Sigmoid colon (tissue), 7 donors: ENCODE results near the gene NAXE. TPM values are rescaled to one million over a fixed set of nuclear protein-coding genes. Genes with fewer than 3 reads are reported as not detected.

Experiments used
- DNase-seq: peaks from one replicate; pipeline ENCODE4 v3.0.0-alpha.2; 2019
- H3K27ac ChIP-seq, 4 donors: fragments of 200-600 bp; sonication (generic); one replicate each; pipeline ENCODE4 v1.5.1; 2016 to 2019; ENCODE audit warnings: mild to moderate bottlenecking in 1 of 4
- H3K27me3 ChIP-seq, 3 donors: fragments of 200-600 bp; sonication (generic); one replicate each; pipeline ENCODE4 v1.5.1; 2019; ENCODE audit warnings: mild to moderate bottlenecking in 1 of 3
- H3K36me3 ChIP-seq, 4 donors: fragments of 200-600 bp; sonication (generic); one replicate each; pipeline ENCODE4 v1.5.1; 2016 to 2019
- H3K4me1 ChIP-seq, 4 donors: fragments of 200-600 bp; sonication (generic); one replicate each; pipeline ENCODE4 v1.5.1; 2017 to 2019
- H3K4me3 ChIP-seq, 4 donors: fragments of 200-600 bp; sonication (generic); one replicate each; pipeline ENCODE4 v1.5.1; 2017 to 2019; ENCODE audit warnings: mild to moderate bottlenecking in 2 of 4, moderate library complexity in 1 of 4
- H3K9me3 ChIP-seq, 4 donors: fragments of 200-600 bp in 3 of 4; sonication (generic) in 3 of 4; one replicate each; pipeline versions ENCODE4 v1.5.1 to v1.6.1; 2013 to 2019
- EP300 ChIP-seq, 4 donors: sonication (generic); formaldehyde crosslinking; IDR thresholded peaks; one replicate each; pipeline ENCODE4 v1.6.1; 2017; ENCODE audit warnings: antibody characterized with exemption in 4 of 4
- POLR2A ChIP-seq, 2 donors: fragments of 450-650 bp; IDR thresholded peaks; one replicate each; pipeline ENCODE4 v1.6.1; 2016; ENCODE audit warnings: antibody characterized with exemption in 2 of 2, mild to moderate bottlenecking in 2 of 2, moderate library complexity in 2 of 2
- POLR2AphosphoS5 ChIP-seq, 4 donors: sonication (generic); formaldehyde crosslinking; IDR thresholded peaks; one replicate each; pipeline ENCODE4 v1.6.1; 2017; ENCODE audit warnings: antibody characterized with exemption in 4 of 4
- WGBS, 2 donors: extraction: QIAGEN DNeasy Blood & Tissue Kit; methylation state at CpG; one replicate each; pipeline ENCODE4 v1.1.7; 2013; 5-methylcytosine and 5-hydroxymethylcytosine counted together
- intact Hi-C: fragments of 100-400 bp; cut with DNase I; formaldehyde crosslinking; loops from one replicate; pipeline ENCODE4 v1.15.1; 2023
- polyA plus RNA-seq, 3 donors: library from polyadenylated mRNA; stranded (reverse); fragments of 200-250 nt; gene quantifications; one replicate each; pipeline ENCODE4 v1.2.3, GENCODE V29; 2013
- total RNA-seq, 4 donors: library from RNA; depleted of rRNA; stranded (reverse); fragments of >200 nt; gene quantifications; one replicate each; pipeline ENCODE4 v1.1.0, GENCODE V29; 2016
- TF ChIP-seq, protein P1 (sequence below), 4 experiments: fragments of 450-650 bp in 3 of 4; fragments of 200-600 bp in 1 of 4; IDR thresholded peaks; one replicate each; pipeline ENCODE4 v1.5.1; 2016 to 2019; ENCODE audit warnings: antibody characterized with exemption in 4 of 4, mild to moderate bottlenecking in 3 of 4, moderate library complexity in 2 of 4
- donor health status: healthy with polysubstance abuse.
- donor health status: Bipolar disorder and iron deficiency.
- donor health status: healthy.

The NAXE gene
- total and polyA plus RNA-seq, 7 donors, result 59.3 to 113 (median 80.8) TPM

DNA sequence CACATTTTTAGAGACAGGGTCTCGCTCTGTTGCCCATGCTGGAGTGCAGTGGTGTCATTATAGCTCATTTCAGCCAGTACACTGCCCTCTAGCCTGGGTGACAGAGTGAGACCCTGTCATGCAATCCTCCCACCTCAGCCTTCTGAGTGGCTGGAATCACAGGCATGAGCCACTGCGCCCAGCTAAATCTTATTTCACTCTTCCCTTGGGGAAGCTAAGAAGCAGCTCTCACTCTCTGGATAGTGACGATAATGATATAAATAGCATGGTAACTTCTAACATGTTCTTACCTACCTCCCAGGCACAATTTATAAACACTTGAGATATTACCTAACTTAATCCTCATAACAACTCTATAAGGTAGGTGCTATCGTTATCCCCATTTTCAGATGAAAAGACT lies 44.1 kb upstream of the NAXE start:
- TF ChIP-seq, protein P1, sequence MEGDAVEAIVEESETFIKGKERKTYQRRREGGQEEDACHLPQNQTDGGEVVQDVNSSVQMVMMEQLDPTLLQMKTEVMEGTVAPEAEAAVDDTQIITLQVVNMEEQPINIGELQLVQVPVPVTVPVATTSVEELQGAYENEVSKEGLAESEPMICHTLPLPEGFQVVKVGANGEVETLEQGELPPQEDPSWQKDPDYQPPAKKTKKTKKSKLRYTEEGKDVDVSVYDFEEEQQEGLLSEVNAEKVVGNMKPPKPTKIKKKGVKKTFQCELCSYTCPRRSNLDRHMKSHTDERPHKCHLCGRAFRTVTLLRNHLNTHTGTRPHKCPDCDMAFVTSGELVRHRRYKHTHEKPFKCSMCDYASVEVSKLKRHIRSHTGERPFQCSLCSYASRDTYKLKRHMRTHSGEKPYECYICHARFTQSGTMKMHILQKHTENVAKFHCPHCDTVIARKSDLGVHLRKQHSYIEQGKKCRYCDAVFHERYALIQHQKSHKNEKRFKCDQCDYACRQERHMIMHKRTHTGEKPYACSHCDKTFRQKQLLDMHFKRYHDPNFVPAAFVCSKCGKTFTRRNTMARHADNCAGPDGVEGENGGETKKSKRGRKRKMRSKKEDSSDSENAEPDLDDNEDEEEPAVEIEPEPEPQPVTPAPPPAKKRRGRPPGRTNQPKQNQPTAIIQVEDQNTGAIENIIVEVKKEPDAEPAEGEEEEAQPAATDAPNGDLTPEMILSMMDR (IDR thresholded peaks at IDR 0.05), result no peak
- TF ChIP-seq EP300 (IDR thresholded peaks at IDR 0.05) (no peak), POLR2A (IDR thresholded peaks at IDR 0.05) (no peak), POLR2AphosphoS5 (IDR thresholded peaks at IDR 0.05) (no peak)
- DNase-seq, result peak; percentile 3
- intact Hi-C loops, result no loop called here
- no peaks in the 10 kb centered on the region for H3K36me3 ChIP-seq
- no peak overlapping the region for H3K4me3 ChIP-seq
- WGBS, 2 donors, result 95 to 97% methylated on average over 4 of the region's 4 CpGs
- H3K27ac ChIP-seq, result no peak overlapping the region
- H3K4me1 ChIP-seq, result no peaks in the 10 kb centered on the region
- H3K27me3 ChIP-seq, result no peaks in the 10 kb centered on the region
- H3K9me3 ChIP-seq, result no peaks in the 10 kb centered on the region

DNA sequence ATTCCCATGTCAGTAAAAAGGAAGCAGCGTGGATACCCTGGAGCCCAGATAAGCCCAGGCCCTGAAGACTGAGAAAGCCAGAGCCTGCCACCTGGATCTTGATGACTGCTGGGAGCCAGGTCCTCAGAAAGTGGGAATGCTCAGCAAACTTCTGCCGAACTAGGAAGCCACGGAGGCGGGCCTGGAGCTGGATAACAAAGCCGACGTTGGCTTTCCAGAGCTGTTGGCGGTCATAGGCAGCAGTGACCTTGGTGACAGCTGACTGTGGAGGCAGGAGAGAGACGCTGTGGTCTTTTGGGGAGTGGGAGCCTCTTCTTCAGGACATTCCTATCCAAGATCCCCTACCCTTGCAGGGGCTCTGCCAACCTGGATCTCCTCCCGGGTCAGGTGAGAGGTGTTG lies 43.6 kb upstream of the NAXE start:
- H3K9me3 ChIP-seq, result no peaks in the 10 kb centered on the region
- no peak overlapping the region for H3K4me3 ChIP-seq
- no peaks in the 10 kb centered on the region for H3K27me3 ChIP-seq
- peak; percentile 46 for DNase-seq
- TF ChIP-seq POLR2A (IDR thresholded peaks at IDR 0.05), result no peak
- TF ChIP-seq EP300 (IDR thresholded peaks at IDR 0.05), result no peak
- intact Hi-C loops, result no loop called here
- H3K36me3 ChIP-seq, result no peaks in the 10 kb centered on the region
- H3K27ac ChIP-seq, result no peak overlapping the region
- WGBS, 2 donors, result 96% methylated on average over 9 of the region's 9 CpGs
- H3K4me1 ChIP-seq, result no peaks in the 10 kb centered on the region

DNA sequence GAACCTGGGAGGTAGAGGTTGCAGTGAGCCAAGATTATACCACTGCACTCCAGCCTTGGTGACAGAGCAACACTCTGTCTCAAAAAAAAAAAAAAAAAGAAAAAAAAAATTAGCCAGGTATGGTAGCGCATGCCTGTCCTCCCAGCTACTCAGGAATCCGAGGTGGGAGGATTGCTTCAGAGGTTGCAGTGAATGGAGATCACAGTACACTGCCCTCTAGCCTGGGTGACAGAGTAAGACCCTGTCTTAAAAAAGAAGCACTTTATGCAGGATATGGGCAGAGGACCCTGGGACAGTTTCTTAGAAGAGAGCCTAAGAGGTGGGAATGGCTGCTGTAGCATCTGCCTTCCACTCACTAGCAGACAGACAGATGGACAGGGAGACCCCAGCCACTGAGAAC lies 42.2 kb upstream of the NAXE start:
- 84 to 88% methylated on average over 2 of the region's 2 CpGs for WGBS, 2 donors
- no peaks in the 10 kb centered on the region for H3K9me3 ChIP-seq
- H3K27me3 ChIP-seq, result no peaks in the 10 kb centered on the region
- TF ChIP-seq EP300 (IDR thresholded peaks at IDR 0.05) (no peak), POLR2A (IDR thresholded peaks at IDR 0.05) (no peak), POLR2AphosphoS5 (IDR thresholded peaks at IDR 0.05) (no peak)
- TF ChIP-seq, protein P1 (IDR thresholded peaks at IDR 0.05), result no peak
- H3K36me3 ChIP-seq, result no peaks in the 10 kb centered on the region
- no peak overlapping the region for H3K27ac ChIP-seq
- peak; percentile 22 for DNase-seq
- intact Hi-C loops, result no loop called here
- H3K4me3 ChIP-seq, result no peak overlapping the region
- H3K4me1 ChIP-seq, result peaks cover 0 to 9% (median 5%) of the 10 kb centered on the region in 4 donors

DNA sequence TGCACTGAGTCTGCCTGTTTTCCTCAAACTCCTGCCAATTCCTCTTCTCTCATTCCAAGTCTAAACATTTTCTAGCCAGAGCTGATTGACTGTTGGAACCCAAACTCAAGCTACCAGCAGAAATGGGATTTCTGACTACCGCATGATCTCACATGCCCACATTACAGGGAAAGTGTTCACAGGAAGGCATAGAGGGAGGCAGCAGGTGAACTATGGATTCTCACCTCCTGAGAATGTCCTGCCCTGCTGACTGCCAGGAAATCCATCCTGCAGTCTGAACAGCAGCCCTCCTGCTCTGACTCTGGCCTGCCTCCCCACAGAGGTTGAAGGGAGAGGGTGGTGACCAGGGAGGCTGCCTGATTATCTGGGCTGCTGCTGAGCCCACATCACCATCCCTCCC lies 41.7 kb upstream of the NAXE start:
- peak; percentile 39 for DNase-seq
- intact Hi-C loops, result no loop called here
- H3K36me3 ChIP-seq, result no peaks in the 10 kb centered on the region
- H3K27me3 ChIP-seq, result no peaks in the 10 kb centered on the region
- no peaks in the 10 kb centered on the region for H3K9me3 ChIP-seq
- 91 to 97% methylated on average over 1 of the region's 1 CpG for WGBS, 2 donors
- TF ChIP-seq POLR2A (IDR thresholded peaks at IDR 0.05) (no peak), EP300 (IDR thresholded peaks at IDR 0.05) (no peak), POLR2AphosphoS5 (IDR thresholded peaks at IDR 0.05) (no peak)
- TF ChIP-seq, protein P1 (IDR thresholded peaks at IDR 0.05), result no peak
- H3K4me3 ChIP-seq, result no peak overlapping the region
- H3K4me1 ChIP-seq, result peaks cover 0 to 10% (median 5%) of the 10 kb centered on the region in 4 donors
- no peak overlapping the region for H3K27ac ChIP-seq

DNA sequence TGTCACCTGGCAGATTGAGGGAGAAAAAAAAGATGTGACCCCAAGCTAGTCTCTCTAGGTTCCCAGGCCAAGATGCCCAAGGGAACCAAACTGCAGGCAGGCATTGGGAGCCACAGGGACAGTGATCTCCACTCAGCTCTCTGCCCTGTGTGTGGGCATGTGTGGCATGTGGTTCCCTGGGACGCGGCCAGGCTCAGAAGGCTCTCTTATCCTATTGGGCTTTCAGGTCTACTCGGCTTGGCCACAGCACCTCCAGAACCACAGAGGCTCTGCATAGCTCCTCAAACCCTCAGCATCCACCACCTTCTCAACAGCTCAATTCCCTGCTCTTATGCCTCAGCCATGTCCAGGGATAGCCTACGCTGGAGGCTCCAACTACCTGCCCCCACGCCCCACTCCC lies 41.2 kb upstream of the NAXE start:
- Histone ChIP-seq H3K4me1 (peaks cover 0 to 10% (median 5%) of the 10 kb centered on the region in 4 donors), H3K9me3 (no peaks in the 10 kb centered on the region), H3K27me3 (no peaks in the 10 kb centered on the region), H3K36me3 (no peaks in the 10 kb centered on the region), H3K4me3 (no peak overlapping the region), H3K27ac (no peak overlapping the region)
- TF ChIP-seq POLR2A (IDR thresholded peaks at IDR 0.05) (no peak), EP300 (IDR thresholded peaks at IDR 0.05) (no peak), POLR2AphosphoS5 (IDR thresholded peaks at IDR 0.05) (no peak)
- TF ChIP-seq, protein P1 (IDR thresholded peaks at IDR 0.05), result no peak
- 88 to 91% methylated on average over 5 of the region's 5 CpGs for WGBS, 2 donors
- DNase-seq, result peak; percentile 52
- intact Hi-C loops, result no loop called here
